NOMO-1 treated with dmso at 0.1 percent for 144 hours (cell line): ENCODE measurements around the gene SUSD4.

Experiments used
- DNase-seq: peaks from one replicate; lab custom pipeline; 2025; ENCODE audit not compliant: unreplicated experiment; lab: John Stamatoyannopoulos, UW

Gene SUSD4

DNA sequence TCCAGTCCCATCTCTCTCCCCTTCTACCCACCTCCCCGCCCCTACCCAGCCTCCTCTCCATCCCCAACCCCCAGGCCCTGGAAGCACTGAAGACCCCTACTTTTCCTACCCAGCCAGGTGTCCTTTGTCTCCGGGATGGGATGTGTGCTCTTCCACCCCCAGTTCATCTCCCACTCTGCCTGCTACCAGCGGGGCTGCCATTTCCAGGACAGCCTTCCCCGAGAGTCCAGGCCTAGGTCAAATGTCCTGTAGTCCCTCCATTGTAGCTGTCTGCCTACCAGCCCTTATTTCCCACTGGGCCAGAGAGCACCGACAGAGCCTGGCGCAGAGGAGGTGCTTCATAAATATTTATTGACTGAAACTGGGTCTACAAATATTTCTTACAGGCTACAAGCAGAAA lies 148.9 kb downstream of the SUSD4 start:
- no peak for DNase-seq

DNA sequence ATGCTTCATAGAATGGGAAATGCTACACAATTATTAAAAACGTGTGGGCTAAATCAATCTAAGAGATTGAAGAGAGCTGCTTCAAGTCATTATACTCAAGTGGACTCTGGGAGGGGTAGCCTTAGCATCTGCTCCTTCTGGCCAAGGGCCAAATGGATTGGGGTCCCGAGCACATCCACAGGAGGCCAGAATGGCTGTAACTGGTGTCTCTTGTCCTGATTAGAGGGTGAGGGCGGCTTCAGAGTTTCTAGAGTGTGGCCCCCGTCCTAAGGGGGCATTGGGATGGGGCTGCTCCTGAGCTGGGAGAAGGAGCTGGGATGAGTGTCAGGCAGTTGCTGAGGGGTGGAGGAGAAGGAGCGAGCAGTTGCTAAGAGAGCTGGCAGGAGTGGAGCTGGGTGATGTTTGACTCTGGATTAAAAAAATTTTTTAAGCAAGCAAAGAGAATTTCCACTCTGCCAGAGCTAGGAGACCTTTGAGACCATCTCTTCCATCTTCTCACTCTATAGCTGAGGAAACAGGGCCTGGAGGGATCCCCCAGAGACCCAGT lies 149.6 kb downstream of the SUSD4 start:
- no peak for DNase-seq

DNA sequence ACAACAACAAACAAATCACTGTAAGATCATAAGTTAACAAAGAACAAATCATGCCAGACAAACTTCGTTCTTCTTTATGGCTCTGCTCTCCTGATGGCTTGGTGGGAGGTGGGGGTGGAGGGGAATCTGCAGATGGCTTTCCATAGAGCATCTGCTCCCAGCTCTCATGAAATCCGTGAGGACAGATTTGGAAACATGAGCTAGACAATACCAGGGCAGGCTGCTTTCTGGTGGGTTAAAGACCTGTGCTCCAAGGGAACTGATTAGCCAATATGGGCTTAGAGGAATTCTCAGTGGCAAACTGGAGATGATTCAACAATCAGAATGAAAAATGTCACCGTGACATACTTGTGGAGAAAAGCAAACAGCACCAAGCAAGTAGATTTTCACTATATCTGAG lies 151.5 kb downstream of the SUSD4 start:
- DNase-seq = no peak

DNA sequence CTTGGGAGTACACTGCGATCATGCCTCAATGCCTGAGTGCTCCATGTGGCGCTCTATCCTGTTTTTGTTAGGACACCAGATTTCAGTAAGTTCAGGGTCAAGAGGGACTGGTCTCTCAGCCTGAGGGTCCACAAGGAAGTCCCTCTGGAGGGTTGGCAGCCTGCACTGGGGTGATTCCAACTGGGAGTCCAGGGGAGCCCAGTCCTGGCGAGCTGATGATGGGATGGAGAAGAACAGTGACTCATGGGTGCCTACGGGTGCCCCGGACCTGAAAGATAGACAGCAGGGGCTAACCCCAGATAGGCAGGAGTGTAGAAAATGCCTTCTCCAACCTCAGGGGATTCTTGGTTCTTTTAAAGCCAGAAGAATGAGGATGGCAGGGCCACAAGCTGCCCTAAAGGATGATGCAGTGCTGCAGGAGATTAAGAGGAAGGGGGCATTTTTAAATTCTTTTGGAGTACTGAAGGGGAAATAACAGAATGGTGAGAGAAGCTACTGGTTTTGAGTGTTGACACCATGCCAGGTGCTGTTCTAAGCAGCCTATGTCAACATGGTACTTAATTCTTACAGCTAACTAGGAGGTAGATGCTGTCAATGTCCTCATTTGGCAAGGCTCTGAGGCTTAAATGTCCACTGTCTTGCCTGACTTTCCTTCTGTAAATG lies 152.5 kb downstream of the SUSD4 start:
- no peak for DNase-seq

DNA sequence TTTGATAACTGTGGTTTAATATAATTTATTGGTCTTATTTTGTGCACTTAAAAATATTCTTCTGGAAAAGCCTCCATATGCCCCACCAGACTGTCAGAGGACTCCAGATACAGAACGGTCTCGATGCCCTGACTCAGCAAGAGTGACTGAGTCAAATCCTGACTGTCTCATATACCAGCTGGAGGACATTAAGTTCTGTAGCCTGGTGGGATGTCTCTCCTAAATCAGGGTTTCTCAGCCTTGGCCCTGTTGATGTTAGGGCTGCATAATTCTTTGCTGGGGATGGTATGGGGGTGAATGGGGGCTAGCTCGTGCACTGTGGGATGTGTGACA lies 153.2 kb downstream of the SUSD4 start:
- no peak for DNase-seq

DNA sequence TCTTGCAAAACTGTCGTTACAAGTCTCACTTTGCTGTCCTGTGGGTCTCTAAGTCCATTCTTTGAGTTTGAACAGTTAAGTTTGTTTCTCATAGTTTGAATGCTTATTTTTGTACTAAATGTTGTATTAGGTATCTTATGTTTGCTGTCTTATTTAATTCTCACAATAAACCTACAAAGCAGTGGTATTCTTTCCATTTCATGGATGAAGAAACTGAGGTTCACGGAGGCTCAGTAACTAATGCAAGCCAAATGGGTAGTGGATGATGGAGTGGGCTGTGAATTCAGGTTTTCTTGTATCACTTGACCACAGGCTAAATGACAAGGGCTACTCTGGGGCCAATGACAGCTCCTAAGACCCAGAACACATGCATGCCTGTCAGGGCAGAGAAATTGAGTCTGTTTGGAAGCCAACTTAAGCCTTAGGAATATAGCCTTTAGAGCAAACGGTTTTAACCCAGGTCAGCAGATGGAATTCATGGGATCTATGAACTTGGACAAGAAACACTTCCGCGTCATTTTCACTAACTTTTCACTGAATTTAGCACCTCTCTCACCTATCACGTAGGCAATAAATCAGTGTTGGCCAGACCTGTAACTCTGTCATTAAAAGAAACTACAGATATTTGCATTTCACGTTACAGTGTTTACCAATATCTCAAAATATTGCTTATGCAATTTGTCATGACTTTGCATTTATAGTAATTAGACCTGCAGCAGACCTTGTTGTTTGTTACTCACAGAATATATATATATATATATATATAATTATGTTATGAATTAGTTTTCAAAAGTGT lies 153.8 kb downstream of the SUSD4 start:
- DNase-seq = no peak

DNA sequence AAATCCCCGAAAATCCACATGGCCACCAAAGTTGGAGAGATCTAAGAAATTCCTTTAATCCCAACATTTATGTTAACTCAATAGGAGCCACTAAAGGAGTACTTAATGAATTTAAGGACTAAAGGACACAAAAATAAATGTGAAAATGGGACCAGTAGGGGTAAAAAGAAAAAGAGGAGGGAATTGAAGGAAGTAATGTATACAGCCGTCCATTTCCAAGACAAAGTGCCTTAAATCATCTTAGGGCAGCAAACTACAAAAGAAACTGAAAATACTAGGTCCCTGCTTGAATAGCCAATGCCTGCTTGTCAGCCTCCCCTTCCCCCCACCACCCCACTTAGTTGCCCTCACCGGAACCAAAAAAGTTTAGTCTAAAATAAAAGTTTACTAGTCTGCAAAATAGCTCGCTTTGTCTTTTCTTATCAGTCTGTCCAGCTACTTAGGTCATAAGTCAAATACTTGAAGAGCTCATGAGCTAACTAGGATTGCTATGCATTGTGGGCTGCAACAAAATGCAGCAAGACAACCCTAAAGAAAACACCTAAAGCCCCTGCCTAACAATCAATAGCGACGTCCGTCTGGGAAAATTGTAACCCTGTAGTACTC lies 154.6 kb downstream of the SUSD4 start:
- no peak for DNase-seq

DNA sequence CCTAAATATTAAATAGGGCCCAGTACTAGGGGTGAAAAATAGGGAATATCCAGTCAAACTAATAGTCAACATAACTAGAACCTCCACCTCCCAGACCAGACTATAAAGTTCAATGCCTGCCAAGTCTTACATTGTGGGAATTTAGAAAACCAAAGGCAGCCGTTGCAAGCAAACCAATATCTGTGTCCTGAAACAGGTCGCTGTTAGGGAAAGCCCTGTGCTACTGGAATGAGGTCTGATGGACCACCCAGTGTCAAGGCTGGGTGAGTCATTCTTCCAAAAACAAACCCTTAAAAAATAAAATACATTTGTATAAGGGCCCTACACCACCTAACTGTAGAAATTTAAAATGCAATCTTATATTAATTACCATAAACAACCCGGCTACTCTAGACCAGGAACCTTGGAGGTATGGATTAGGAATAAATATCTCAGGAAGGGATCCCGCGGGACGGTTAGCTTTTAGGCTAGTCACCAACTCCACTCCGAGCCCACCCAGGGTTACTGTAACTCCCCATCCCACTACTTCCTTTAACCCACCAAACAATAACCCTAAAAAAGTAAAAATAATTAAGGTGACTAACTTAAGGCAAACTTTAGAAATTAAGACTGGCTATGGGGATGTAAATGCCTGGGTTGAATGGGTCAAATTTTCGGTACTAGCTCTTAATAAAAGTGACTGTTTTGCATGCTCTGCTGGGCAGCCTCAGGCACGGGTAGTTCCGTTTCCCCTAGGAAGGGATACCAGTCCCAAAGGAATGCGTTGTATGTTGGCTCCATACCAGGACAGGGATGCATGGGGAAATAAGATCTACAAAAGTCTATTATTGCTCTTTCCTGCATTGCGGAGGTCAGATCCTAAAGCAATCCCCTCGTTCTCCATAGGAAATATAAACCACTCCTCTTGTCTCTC lies 155.6 kb downstream of the SUSD4 start:
- DNase-seq = no peak

DNA sequence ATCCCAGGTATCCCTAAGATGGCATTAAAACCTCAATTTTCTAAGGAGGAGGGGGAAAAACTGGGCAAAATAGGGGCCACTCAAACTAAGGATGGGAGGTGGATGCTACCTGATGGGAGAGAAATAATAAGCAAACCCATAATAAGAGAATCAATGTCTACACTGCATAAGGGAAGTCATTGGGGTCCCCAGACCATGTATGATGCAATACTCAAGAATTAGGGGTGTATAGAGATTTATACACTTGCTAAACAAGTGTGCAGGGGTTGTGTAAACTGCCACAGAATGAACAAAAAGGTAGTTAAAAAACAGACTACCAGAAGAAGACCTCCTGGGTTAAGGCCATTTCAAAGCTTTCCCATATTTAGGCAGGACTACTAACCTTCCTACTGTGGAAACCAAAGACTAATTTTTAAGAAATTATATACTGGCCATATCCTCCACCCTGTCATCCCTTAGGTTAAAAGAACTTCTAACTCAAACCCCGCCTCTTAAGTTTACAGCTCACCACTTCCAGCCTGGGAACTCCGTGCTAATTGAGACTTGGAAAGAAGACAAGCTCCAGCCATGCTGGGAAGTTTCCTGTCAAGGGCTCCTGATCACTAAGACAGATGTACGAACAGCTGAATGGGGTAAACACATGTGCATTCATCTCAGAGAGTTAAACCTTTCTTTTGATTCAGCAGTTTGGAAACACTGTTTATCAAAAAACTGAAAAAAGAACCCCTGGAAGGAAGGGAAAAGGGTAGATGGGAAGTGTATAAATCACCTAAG lies 156.5 kb downstream of the SUSD4 start:
- DNase-seq = no peak

DNA sequence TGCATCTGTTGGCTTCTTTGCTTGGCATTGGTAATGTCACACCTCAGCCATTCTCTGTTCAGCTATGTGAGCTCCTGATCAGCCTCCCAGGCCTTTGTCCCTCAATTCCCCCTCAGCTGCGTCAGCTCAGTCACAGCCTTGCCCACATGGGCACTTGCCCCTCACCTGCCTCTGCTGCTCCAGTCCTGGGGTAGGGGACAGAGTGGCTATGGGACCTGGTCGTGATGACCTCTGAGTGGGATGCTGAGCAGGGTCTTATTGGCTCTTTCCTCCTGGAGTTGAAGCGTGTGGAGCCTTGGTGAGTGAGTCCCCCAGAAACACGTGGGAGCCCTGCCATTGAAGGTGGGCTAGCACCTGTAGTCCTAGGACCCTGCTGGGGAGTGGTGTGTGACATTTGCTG lies 159.6 kb downstream of the SUSD4 start:
- no peak for DNase-seq

DNA sequence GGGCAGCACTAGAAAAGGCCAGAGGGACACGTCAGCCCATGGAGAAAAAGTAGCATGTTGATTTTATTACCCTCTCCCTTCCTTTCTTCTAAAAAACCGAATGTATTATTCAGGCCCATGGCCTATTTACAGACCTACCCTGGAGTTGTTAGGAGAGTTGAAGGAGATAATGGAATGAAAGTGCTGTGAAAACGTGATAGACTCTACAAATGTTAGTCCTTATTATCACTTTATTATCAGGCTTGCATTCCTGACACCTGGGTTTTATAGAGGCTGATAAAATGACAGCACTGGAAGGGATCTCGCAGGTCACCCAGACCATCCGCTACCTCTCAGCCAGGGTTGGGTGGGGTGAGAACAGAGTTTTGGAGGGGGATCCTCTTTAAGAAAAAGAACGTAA lies 160.3 kb downstream of the SUSD4 start:
- no peak for DNase-seq

DNA sequence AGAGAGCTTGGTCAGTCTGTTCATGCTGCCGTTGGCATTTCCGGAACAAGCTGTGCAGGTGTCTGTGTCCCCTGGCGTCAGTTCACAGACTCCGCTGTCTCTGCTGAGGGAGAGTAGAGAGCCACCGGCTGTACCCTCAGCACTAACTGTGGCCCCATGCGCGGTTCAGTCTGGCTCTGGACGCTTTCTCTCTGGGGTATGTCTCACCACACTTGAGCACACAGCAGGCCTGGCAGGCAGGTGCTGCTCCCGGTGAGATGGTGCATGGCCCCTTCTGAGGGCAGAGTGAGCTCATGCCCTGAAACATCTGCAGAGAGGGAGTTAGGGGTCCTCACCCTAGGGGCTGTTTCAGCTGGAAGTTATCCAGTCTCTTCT lies 161.0 kb downstream of the SUSD4 start:
- no peak for DNase-seq

DNA sequence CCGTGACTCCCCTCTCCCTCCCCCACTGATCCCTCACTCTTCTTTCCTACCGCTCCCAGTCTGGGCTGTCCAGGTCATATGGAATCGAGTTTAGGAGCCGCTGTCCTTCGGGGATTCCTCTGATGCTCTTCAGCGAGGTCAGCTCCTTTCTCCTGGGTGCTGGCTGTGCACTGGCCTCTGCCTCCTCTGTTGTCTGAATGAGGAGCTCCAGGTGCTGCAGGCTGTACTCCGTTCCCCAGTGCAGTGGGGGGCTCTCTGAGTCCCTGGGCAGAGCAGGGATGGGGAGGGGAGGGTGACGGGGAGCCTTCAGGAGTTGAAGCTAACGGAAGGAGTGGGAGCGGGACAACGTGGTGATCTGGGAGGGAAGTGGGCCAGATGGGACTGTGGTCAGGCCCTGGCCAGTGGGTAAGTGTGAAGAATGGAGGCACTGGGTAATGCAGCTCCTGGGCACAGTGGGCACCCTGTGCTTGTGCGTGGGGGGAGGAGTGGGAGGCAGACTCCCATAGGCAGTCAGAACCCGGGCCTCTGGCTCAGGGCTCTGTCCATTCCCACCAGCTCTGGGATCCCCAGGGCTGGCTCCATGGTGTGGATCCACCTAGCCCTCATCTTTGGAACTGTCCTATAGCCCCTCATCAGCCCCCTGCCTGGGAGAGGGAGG lies 161.5 kb downstream of the SUSD4 start:
- DNase-seq = no peak

DNA sequence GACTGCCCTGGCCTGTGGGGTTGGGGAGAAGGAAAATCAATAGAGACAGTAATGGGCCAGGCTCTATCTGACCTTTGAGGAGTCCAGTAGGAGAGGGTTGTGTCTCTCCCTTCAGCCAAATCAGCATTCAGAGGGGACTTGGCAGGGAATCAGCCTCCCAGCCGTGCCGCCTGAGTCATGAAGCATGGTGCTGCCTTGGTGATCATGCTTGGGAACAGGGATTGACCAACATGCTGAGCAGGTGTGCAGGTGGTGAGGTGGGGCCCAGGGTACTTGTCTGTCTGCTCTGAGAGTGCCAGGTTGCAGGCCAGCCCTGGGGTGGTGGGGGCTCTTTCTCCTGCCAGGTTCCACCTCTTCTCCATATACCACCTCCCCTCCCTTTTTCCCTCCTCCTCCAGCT lies 162.0 kb downstream of the SUSD4 start:
- no peak for DNase-seq

DNA sequence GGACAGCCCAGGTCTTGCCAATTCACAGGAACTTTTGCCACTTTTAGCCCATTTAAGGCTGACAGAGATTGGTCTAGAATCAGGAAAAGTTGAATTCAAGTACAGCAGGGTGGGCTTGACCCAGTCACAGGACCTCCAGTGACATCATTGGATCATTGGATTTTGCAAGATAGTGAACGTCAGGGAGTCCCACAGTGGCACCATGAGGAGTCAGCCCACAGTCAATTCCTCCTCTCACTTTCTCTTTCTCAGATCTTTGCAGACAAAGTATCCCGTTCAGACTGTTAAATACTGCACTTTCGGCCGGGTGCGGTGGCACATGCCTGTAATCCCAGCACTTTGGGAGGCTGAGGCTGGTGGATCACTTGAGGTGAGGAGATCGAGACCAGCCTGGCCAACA lies 163.1 kb downstream of the SUSD4 start:
- DNase-seq = no peak

DNA sequence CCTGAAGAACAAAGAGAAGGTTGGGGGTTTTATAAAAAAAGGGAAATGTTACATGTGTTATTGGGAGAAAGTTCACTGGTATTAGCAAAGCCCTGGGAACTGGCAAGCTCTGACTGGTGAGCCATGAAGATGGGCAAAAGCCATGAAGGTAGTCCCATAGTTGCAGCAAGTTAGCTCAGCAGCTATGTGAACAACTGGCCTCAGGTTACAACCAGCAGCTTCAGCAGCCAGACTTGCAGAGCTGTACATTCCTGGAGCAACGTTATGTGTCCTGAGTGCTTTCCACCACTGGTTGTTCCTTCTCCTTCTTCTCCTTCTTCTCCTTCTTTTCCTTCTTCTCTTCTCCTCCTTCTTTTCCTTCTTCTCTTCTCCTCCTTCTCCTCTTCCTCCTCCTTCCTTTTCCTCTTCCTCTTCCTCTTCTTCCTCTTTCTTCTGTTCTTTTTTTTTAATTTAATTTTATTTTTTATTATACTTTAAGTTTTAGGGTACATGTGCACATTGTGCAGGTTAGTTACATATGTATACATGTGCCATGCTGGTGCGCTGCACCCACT lies 164.8 kb downstream of the SUSD4 start:
- no peak for DNase-seq

DNA sequence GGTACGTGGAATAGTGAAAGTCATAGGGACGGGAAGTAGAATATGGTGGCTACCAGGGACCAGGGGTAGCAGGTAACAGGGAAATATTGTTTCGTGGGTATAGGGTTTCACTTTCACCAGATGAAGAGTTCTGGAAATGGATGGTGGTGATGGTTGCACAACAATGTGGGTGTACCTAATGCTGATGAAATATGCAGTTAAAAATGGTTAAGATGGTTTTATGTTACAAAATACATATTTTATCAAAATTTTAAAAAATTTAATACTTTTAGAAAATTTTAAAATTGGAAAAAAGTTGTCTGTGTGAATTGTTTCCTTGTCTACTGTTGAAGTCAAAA lies 165.4 kb downstream of the SUSD4 start:
- DNase-seq = peak; percentile 17

DNA sequence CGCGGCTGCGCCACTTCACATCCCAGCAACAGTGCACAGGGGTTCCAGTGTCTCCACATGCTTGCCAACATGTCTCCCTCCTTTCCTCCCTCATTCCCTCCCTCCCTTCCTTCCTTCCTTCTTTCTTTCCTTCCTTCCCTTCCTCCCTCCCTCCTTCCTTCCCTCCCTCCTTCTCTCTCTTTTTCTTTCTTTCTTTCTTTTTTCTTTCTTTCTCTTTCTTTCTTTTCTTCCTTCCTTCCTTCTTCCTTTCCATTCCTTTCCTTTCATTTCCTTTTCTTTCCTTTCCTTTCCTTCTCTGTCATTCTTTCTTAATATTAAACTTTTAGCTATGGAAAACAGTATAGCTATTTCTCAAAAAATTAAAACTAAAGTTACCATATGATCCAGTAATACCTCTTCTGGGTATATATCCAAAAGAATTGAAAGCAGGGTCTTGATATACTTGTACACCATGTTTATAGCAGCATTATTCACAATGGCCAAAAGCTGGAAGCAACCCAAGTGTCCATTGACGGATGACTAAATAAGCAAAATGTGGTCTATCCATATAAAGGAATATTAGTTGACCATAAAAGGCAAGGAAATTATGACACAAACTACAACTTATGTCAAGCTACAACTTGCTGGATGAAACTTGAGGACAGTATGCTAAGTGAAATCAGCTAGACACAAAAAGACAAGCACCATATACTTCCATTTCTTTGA lies 165.9 kb downstream of the SUSD4 start:
- DNase-seq = no peak
